ENCODE measurements around the gene ZNF786.
A peak's percentile ranks its signal among the peaks of the same experiment; 100 is the strongest.

The ZNF786 gene

GRCh38 chr7:149027611-149028345, 62.7 kb downstream of the ZNF786 start:
- ATAC-seq = peak; percentile 5; the same call in 2 of the 3 replicates
- TF ChIP-seq CSDC2 (CRISPR knock-in tag; IDR thresholded peaks at IDR 0.05) (0 out of 2 replicates have a peak, but pooled peaks have one; percentile 19), CSRNP3 (CRISPR knock-in tag; IDR thresholded peaks at IDR 0.05) (no peak)

- ATAC-seq = no peak
- TF ChIP-seq ZC3H10 (CRISPR knock-in tag; IDR thresholded peaks at IDR 0.05) = no peak
- TF ChIP-seq TOX (CRISPR knock-in tag; IDR thresholded peaks at IDR 0.05; ENCODE audit: borderline replicate concordance) = no peak
- no peak for TF ChIP-seq ZNF70 (CRISPR knock-in tag; IDR thresholded peaks at IDR 0.05)
- no peak for TF ChIP-seq CREB5 (CRISPR knock-in tag; IDR thresholded peaks at IDR 0.05; ENCODE audit: low read depth)
- TF ChIP-seq ISL1 (CRISPR knock-in tag; IDR thresholded peaks at IDR 0.05) = no peak
- TF ChIP-seq ESRRG (CRISPR knock-in tag; IDR thresholded peaks at IDR 0.05) = no peak
- no peak for TF ChIP-seq RARB (CRISPR knock-in tag; IDR thresholded peaks at IDR 0.05)
- no peak for TF ChIP-seq OSR1 (CRISPR knock-in tag; IDR thresholded peaks at IDR 0.05)
- no peak for TF ChIP-seq CSDC2 (CRISPR knock-in tag; IDR thresholded peaks at IDR 0.05)
- TF ChIP-seq TCF4 (CRISPR knock-in tag; IDR thresholded peaks at IDR 0.05; ENCODE audit: borderline replicate concordance) = no peak
- TF ChIP-seq GLIS3 (CRISPR knock-in tag; IDR thresholded peaks at IDR 0.05) = no peak
- no peak for TF ChIP-seq TSHZ2 (CRISPR knock-in tag; IDR thresholded peaks at IDR 0.05)
- no peak for TF ChIP-seq POU6F1 (CRISPR knock-in tag; IDR thresholded peaks at IDR 0.05; ENCODE audit: borderline replicate concordance, low read depth)
- no peak for TF ChIP-seq ZFP30 (CRISPR knock-in tag; IDR thresholded peaks at IDR 0.05)
- no peak for TF ChIP-seq SNAI2 (CRISPR knock-in tag; IDR thresholded peaks at IDR 0.05)
- TF ChIP-seq ZNF8 (CRISPR knock-in tag; IDR thresholded peaks at IDR 0.05) = no peak
- TF ChIP-seq ZFP3 (CRISPR knock-in tag; IDR thresholded peaks at IDR 0.05) = no peak
- no peak for TF ChIP-seq PATZ1 (CRISPR knock-in tag; IDR thresholded peaks at IDR 0.05; ENCODE audit: borderline replicate concordance)
- no peak for TF ChIP-seq ZNF565 (CRISPR knock-in tag; conservative IDR thresholded peaks at IDR 0.05; ENCODE audit: low read depth)
- TF ChIP-seq CSRNP3 (CRISPR knock-in tag; IDR thresholded peaks at IDR 0.05) = no peak
These were observed 63.5 kb downstream of the ZNF786 start for GRCh38 chr7:149027055-149027454.

All from SK-N-SH treated with all-trans-retinoic acid at 6 μM for 48 hours (cell line).